ENCODE results near the gene VWA3A.
"Not testable (repeated sequence)": the region's sequence is repeated elsewhere in the genome, so short reads cannot be mapped to it uniquely, and the experiment has no call there.

VWA3A gene

DNA sequence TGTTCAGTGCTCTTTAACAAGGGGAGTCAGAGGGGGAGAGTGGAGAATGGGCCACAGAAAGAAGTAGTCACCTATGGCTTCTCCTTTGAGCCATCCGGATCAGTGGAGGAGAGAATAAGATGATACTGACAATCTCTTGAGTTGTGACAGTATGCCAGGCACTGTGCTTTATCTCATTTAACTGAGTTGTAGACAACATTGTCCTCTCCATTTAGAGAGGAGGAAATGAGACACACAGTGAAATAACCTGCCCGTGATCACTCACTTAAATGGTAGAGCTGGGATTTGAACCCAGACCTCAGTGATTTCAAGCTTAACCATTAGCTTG lies 95.9 kb downstream of the VWA3A start:
- no peak for DNase-seq

GRCh38 chr16:22188595-22189442 lies 96.5 kb downstream of the VWA3A start:
- peak; percentile 84 for DNase-seq

- peak; percentile 15 for DNase-seq
Observed at GRCh38 chr16:22189473-22190080, 97.2 kb downstream of the VWA3A start.

DNA sequence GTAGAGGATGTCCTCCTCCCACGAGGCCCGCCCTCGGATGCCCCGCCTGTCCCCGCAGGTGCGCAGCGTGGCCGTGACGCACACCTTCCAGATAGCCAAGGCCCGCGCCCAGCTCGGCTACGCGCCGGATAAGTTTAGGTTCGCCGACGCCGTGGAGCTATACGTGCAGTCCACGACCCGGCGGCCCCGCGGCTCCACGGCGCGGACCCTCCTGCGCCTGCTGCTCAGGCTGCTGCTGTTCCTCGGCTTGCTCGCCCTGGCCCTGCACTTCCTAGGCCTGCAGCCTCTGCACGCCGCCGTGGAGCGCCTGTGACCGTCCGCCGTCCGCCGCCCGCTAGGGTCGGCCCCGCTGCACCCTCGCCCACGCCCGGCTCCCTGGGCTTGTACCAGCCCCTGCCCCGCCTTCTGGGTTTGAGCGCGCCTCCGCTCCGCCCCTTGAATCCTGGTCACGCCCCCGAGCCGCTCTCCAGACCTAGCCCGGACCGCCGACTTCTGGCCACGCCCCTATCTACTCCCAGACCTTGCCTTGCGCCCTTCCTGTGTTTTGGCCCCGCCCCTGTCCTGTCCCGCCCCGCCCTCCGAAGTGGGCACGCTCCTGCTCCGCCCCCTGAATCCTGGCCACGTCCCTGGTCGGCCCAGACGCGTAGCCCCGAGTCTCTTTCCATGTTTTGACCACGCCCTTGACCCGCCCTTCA lies 97.9 kb downstream of the VWA3A start:
- DNase-seq: no peak

GRCh38 chr16:22190776-22191531 lies 98.6 kb downstream of the VWA3A start:
- peak; percentile 98 for DNase-seq

GRCh38 chr16:22191532-22192260 lies 99.4 kb downstream of the VWA3A start:
- DNase-seq: no peak

DNA sequence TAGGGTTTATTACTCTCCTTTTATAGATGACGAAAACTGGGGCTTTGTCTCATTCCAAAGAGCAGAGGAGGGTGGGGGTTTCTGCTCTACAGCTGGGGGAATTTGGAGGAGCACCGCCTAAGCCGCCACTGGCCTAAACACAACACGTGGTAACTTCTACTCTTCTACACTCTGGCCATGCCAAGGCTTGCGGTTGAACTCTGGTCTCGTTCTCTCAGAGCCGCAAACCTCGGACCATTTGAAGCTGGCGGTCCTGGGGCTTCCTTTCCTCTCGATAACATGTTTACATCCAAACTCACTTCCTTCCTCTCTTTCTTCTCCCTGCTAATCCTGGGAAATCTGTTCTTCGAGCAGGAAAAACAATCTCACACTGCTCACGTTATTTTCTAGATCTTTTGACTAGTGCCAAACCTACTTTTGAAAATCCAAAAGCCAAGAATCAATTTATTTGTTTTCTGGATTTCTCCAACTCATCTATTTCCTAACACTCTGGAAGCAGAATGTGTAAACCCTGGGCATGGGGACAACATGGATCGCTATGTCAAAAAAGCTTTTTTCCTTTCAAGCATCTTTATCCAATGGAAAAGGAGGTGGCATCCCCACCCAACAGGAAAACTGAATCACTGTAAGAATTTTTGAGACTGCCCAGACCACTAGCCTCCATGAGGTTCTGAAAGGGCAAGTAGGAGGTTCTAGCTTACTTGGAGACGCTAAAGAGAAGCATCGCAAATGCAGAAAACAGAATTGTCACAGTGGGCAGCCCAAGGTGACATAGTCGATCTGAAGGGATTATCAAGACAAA lies 100.1 kb downstream of the VWA3A start:
- peak; percentile 35 for DNase-seq

DNA sequence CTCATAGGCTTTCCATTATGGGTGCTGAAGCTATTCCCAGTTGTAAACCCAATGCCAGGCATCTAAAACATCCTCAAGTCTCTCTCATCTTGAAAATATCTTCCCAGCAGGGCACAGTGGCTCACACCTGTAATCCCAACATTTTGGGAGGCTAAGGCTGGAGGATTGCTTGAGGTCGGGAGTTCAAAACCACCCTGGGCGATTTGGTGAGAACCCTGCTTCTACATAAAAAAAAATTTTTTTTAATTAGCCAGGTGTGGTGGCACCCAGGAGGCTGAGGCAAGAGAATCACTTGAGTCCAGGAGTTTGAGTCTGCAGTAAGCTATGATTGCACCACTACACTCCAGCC lies 100.7 kb downstream of the VWA3A start:
- DNase-seq: no peak

GRCh38 chr16:22194707-22195444 lies 102.5 kb downstream of the VWA3A start:
- no peak for DNase-seq

DNA sequence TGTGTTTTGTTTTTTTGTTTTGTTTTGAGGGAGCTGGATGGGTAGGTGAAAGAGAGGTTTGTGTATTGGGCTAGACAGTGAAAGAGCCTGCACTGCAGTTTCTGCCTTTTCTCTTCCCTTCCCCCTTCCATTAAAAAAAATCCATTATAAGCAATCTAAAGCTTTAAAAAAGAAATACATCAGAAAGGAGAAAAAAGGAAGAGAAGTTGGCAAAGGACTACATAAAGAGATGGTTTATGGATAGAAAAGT lies 103.0 kb downstream of the VWA3A start:
- no peak for DNase-seq

- DNase-seq: peak; percentile 85
Observed at GRCh38 chr16:22195695-22196558, 103.6 kb downstream of the VWA3A start.

GRCh38 chr16:22196559-22197168 lies 104.3 kb downstream of the VWA3A start:
- not testable (repeated sequence) for DNase-seq

- DNase-seq: no peak
Observed at GRCh38 chr16:22198547-22199293, 106.4 kb downstream of the VWA3A start.

DNA sequence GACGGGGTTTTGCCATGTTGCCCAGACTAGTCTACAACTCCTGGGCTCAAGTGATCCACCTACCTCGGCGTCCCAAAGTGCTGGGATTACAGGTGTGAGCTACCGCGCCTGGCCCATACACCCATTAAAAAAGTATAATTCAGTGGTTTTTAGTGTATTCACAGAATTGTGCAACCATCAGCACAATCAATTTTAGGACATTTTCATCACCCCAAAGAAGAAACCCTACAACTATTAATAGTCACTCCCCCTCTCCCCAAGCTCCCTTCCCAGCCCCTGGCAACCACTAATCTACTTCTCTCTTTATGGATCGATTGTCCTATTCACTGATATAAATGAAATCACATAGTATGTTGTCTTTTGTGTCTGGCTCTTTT lies 109.9 kb downstream of the VWA3A start:
- no peak for DNase-seq

GRCh38 chr16:22203091-22203490 lies 110.8 kb downstream of the VWA3A start:
- no peak for DNase-seq

DNA sequence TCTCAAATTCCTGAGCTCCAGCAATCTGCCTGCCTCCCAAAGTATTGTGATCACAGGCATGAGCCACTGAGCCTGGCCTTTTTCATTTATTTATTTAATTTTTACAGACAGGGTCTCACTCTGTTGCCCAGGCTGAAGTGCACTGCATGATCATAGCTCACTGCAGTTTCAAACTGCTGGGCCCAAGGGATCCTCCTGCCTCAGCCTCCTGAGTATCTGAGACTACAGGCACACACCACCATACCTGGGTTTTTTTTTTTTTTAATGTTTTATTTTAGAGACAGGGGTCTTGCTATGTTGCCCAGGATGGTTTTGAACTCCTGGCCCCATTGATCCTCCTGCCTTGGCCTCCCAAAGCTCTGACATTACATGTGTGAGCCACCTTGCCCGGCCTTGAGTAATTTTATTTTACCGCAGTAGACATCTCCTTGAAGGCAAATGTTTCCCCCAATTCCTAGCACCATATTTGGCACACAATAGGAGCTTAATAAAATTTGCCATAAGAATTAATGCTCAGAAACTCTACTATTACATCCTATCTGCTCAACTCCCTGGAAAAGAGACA lies 111.8 kb downstream of the VWA3A start:
- no peak for DNase-seq

- no peak for DNase-seq
Observed at GRCh38 chr16:22205577-22206012, 113.3 kb downstream of the VWA3A start.

DNA sequence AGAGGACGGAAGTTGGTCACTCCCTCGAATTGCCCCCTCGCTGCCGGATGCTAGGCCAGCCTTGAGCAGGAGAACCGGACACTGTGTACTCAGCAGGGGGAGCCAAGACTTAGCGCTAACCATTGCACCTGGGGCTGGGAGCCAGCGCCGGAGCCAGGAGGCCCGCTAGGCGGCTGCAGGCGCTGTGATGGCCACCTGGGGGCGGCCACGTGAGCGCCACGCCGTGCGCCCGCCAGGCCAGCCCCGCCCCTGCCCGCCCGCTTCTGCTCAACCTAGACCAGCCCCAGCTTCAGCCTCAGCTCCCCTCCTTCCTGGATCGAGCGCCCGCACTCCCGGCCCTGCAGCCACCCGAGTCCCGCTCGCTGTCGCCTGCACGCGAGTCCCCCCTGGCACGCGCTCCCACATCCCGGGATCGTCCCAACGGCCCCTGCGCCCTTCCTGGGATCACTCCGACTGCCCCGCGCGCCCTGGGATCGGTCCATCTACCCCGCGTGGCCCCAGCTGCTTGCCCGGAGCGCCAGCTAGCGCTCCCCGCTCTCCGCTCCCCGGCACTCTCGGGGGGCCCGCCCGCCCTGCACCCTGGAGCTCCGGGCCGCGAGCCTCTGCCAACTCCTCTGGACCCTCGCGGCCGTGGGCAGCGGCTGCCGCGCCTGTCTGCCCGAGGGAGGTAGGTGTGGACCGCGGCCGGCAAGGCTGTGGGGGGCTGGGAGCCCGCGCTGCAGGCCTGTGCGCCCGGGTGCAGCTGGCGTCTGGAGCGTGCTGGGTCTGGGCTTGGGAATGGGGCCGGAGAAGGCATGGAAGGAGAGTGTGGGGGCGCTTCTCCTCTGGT lies 113.9 kb downstream of the VWA3A start, which contains the start of gene EEF2K:
Gene EEF2K (plus strand): TSS at position 266 of the 829 bp plus-strand sequence. CDS start 19,452 bp downstream, outside the sequence.
- DNase-seq: peak; percentile 93

All from DMS153 (cell line).